CD14-positive monocyte (primary cell): Measurements from ENCODE around the gene IMMP2L. TPM values are rescaled to one million over a fixed set of nuclear protein-coding genes. Genes with fewer than 3 reads are reported as not detected.

Experiments
- DNase-seq, 3 donors: peaks; one replicate each; pipeline ENCODE4 v3.0.0-alpha.2; 2011 to 2022
- H2AFZ ChIP-seq: 2 replicates; pipeline ENCODE4 v1.6.0; 2012; ENCODE audit warnings: mild to moderate bottlenecking, low read depth, low read length, inconsistent platforms; ENCODE audit not compliant: insufficient read depth, poor library complexity, severe bottlenecking
- H3K27ac ChIP-seq, 2 donors: 1 replicate in 1 of 2; 2 replicates in 1 of 2; pipeline ENCODE4 v1.5.1; 2012 to 2013; ENCODE audit warnings: low read length in 2 of 2, control low read depth in 1 of 2, inconsistent platforms in 1 of 2, low read depth in 1 of 2, mild to moderate bottlenecking in 1 of 2
- H3K27me3 ChIP-seq, 2 donors: one replicate each; pipeline versions ENCODE4 v1.6.0 to v1.6.1; 2011 to 2013; ENCODE audit warnings: low read length in 2 of 2; ENCODE audit not compliant: control insufficient read depth in 2 of 2, insufficient read depth in 2 of 2
- H3K36me3 ChIP-seq, 2 donors: replicated peaks in 1 of 2; 1 replicate in 1 of 2; 2 replicates in 1 of 2; pipeline versions ENCODE4 v1.5.1 to v1.6.1; 2012 to 2013; ENCODE audit warnings: low read length in 2 of 2, control low read depth in 1 of 2, inconsistent platforms in 1 of 2, mild to moderate bottlenecking in 1 of 2; ENCODE audit not compliant: insufficient read depth in 2 of 2, control insufficient read depth in 1 of 2
- H3K4me1 ChIP-seq, 2 donors: 1 replicate in 1 of 2; 2 replicates in 1 of 2; pipeline versions ENCODE4 v1.5.1 to v1.6.1; 2012 to 2013; ENCODE audit warnings: low read length in 2 of 2, control low read depth in 1 of 2, inconsistent platforms in 1 of 2, mild to moderate bottlenecking in 1 of 2, moderate library complexity in 1 of 2; ENCODE audit not compliant: insufficient read depth in 2 of 2, control insufficient read depth in 1 of 2
- H3K4me2 ChIP-seq: replicated peaks from 2 replicates; pipeline ENCODE3; 2012; ENCODE audit warnings: low read length, moderate library complexity, mild to moderate bottlenecking; ENCODE audit not compliant: poor library complexity, severe bottlenecking; ENCODE audit errors: extremely low read depth
- H3K4me3 ChIP-seq, 3 experiments: fragments of 200-600 bp in 1 of 3; sonication (generic) in 1 of 3; replicated peaks in 1 of 3; 1 replicate in 2 of 3; 2 replicates in 1 of 3; pipeline ENCODE4 v1.5.1; 2011 to 2013; ENCODE audit warnings: low read length in 3 of 3, mild to moderate bottlenecking in 3 of 3, control low read depth in 2 of 3, low read depth in 2 of 3, inconsistent platforms in 1 of 3, moderate library complexity in 1 of 3
- H3K79me2 ChIP-seq: 2 replicates; pipeline ENCODE4 v1.6.0; 2012; ENCODE audit warnings: mild to moderate bottlenecking, control low read depth, inconsistent platforms, low read length, moderate library complexity; ENCODE audit not compliant: insufficient read depth
- H3K9ac ChIP-seq: 2 replicates; pipeline ENCODE4 v1.6.0; 2017; ENCODE audit warnings: low read length, mild to moderate bottlenecking; ENCODE audit not compliant: insufficient read depth, poor library complexity, severe bottlenecking
- H3K9me3 ChIP-seq, 2 donors: replicated peaks in 1 of 2; 1 replicate in 1 of 2; 2 replicates in 1 of 2; pipeline versions ENCODE4 v1.5.1 to v1.6.1; 2012 to 2013; ENCODE audit warnings: low read length in 2 of 2, control low read depth in 1 of 2; ENCODE audit not compliant: control insufficient read depth in 1 of 2, insufficient read depth in 1 of 2
- H4K20me1 ChIP-seq: 2 replicates; pipeline ENCODE4 v1.6.0; 2012; ENCODE audit warnings: mild to moderate bottlenecking, low read length, control low read depth, moderate library complexity; ENCODE audit not compliant: insufficient read depth
- H3K27ac Mint-ChIP-seq, 7 donors: one replicate each; pipeline ENCODE4 v1.8.0; 2020; ENCODE audit warnings: mild to moderate bottlenecking in 7 of 7, mixed read lengths in 7 of 7, moderate library complexity in 6 of 7, inconsistent platforms in 2 of 7
- H3K27me3 Mint-ChIP-seq, 3 donors: one replicate each; pipeline ENCODE4 v1.8.0; 2021 to 2022; ENCODE audit warnings: low read depth in 3 of 3, mild to moderate bottlenecking in 3 of 3, mixed read lengths in 3 of 3, moderate library complexity in 3 of 3, inconsistent platforms in 1 of 3
- H3K36me3 Mint-ChIP-seq, 2 donors: one replicate each; pipeline ENCODE4 v1.8.0; 2020; ENCODE audit warnings: mixed read lengths in 2 of 2, inconsistent platforms in 1 of 2, mild to moderate bottlenecking in 1 of 2
- H3K4me1 Mint-ChIP-seq: one replicate; pipeline ENCODE4 v1.8.0; 2020; ENCODE audit warnings: mild to moderate bottlenecking, mixed read lengths
- H3K4me3 Mint-ChIP-seq, 2 donors: one replicate each; pipeline ENCODE4 v1.8.0; 2020; ENCODE audit warnings: mild to moderate bottlenecking in 2 of 2, mixed read lengths in 2 of 2, moderate library complexity in 1 of 2
- H3K9me3 Mint-ChIP-seq, 7 donors: one replicate each; pipeline ENCODE4 v1.8.0; 2020 to 2022; ENCODE audit warnings: mixed read lengths in 7 of 7, mild to moderate bottlenecking in 6 of 7, moderate library complexity in 6 of 7, inconsistent platforms in 2 of 7
- CTCF ChIP-seq: fragments of 200-600 bp; IDR thresholded peaks from one replicate; pipeline ENCODE4 v1.8.0; 2022; ENCODE audit warnings: antibody characterized with exemption, mild to moderate bottlenecking
- WGBS: methylation state at CpG from one replicate; pipeline ENCODE4 v1.1.5; 2013; ENCODE audit warnings: missing lambda C conversion rate; ENCODE audit not compliant: insufficient coverage; 5-methylcytosine and 5-hydroxymethylcytosine counted together
- intact Hi-C, 2 donors: fragments of 100-400 bp; cut with micrococcal nuclease; formaldehyde crosslinking; loops; one replicate each; pipeline versions ENCODE4 v1.15.0 to v1.15.1; 2023
- polyA plus RNA-seq, 3 donors: library from polyadenylated mRNA; depleted of rRNA in 1 of 3; unstranded in 2 of 3; stranded (reverse) in 1 of 3; fragments of 300-500 nt in 2 of 3; fragments of >200 nt in 1 of 3; fragmentation: Illumina TruSeq in 2 of 3; gene quantifications; 1 replicate in 2 of 3; 2 replicates in 1 of 3; pipeline ENCODE4 v1.2.3, GENCODE V29; 2012 to 2021

IMMP2L gene
- polyA plus RNA-seq, 3 donors = 1.9 to 6.4 (median 6.2) TPM

- H3K36me3 ChIP-seq = no peaks in the 10 kb centered on the region
- no peak for TF ChIP-seq CTCF
- H3K4me2 ChIP-seq = no peak overlapping the region
- no peaks in the 10 kb centered on the region for H3K4me1 Mint-ChIP-seq
- H4K20me1 ChIP-seq = no peaks in the 10 kb centered on the region
- no peak overlapping the region for H2AFZ ChIP-seq
- no peak overlapping the region for H3K27ac ChIP-seq
- H3K4me1 ChIP-seq = no peaks in the 10 kb centered on the region
- H3K27me3 Mint-ChIP-seq = no peaks in the 10 kb centered on the region
- no peak overlapping the region for H3K9ac ChIP-seq
- H3K36me3 Mint-ChIP-seq = no peaks in the 10 kb centered on the region
- H3K79me2 ChIP-seq = no peaks in the 10 kb centered on the region
- H3K27ac Mint-ChIP-seq = no peak overlapping the region
- no peak overlapping the region for H3K4me3 Mint-ChIP-seq
- no peaks in the 10 kb centered on the region for H3K27me3 ChIP-seq
- H3K9me3 ChIP-seq = no peaks in the 10 kb centered on the region
- intact Hi-C loops = no loop called here
- DNase-seq = no peak
- no peak overlapping the region for H3K4me3 ChIP-seq
- H3K9me3 Mint-ChIP-seq = no peaks in the 10 kb centered on the region
Observed at GRCh38 chr7:111265394-111265793, 296.9 kb downstream of the IMMP2L start.

GRCh38 chr7:111264981-111265380, 297.3 kb downstream of the IMMP2L start:
- H3K4me1 Mint-ChIP-seq = no peaks in the 10 kb centered on the region
- WGBS = no CpG with 5 or more reads among the region's 1 CpG
- Histone ChIP-seq H3K27me3 (no peaks in the 10 kb centered on the region), H4K20me1 (no peaks in the 10 kb centered on the region), H2AFZ (no peak overlapping the region), H3K79me2 (no peaks in the 10 kb centered on the region), H3K4me3 (no peak overlapping the region), H3K27ac (no peak overlapping the region), H3K9me3 (no peaks in the 10 kb centered on the region), H3K4me1 (no peaks in the 10 kb centered on the region), H3K4me2 (no peak overlapping the region), H3K9ac (no peak overlapping the region), H3K36me3 (no peaks in the 10 kb centered on the region)
- H3K4me3 Mint-ChIP-seq = no peak overlapping the region
- H3K27ac Mint-ChIP-seq = no peak overlapping the region
- no peaks in the 10 kb centered on the region for H3K36me3 Mint-ChIP-seq
- H3K9me3 Mint-ChIP-seq = no peaks in the 10 kb centered on the region
- no peak for TF ChIP-seq CTCF
- H3K27me3 Mint-ChIP-seq = no peaks in the 10 kb centered on the region
- intact Hi-C loops = no loop called here
- no peak for DNase-seq
